Muscle layer of duodenum (tissue), 2 donors: ENCODE measurements around the gene PPP1CA.
A peak's percentile ranks its signal among the peaks of the same experiment; 100 is the strongest.

ENCODE experiments used
- H3K27ac ChIP-seq: one replicate; pipeline ENCODE4 v1.7.0; 2013; ENCODE audit warnings: mild to moderate bottlenecking, low read length
- H3K27me3 ChIP-seq: one replicate; pipeline ENCODE4 v1.7.0; 2013; ENCODE audit warnings: low read depth, mild to moderate bottlenecking, control low read depth, low read length
- H3K36me3 ChIP-seq, 2 donors: one replicate each; pipeline ENCODE4 v1.7.0; 2013; ENCODE audit warnings: low read length in 2 of 2, control low read depth in 1 of 2, mild to moderate bottlenecking in 1 of 2; ENCODE audit not compliant: insufficient read depth in 2 of 2, control insufficient read depth in 1 of 2
- H3K4me1 ChIP-seq, 2 donors: one replicate each; pipeline ENCODE4 v1.7.0; 2013; ENCODE audit warnings: low read length in 2 of 2, mild to moderate bottlenecking in 2 of 2, control low read depth in 1 of 2, moderate library complexity in 1 of 2; ENCODE audit not compliant: insufficient read depth in 2 of 2, control insufficient read depth in 1 of 2
- H3K4me3 ChIP-seq, 2 donors: one replicate each; pipeline ENCODE4 v1.7.0; 2013; ENCODE audit warnings: low read length in 2 of 2, low read depth in 1 of 2, mild to moderate bottlenecking in 1 of 2
- H3K9me3 ChIP-seq, 2 donors: one replicate each; pipeline ENCODE4 v1.7.0; 2013; ENCODE audit warnings: low read length in 2 of 2, control low read depth in 1 of 2, mild to moderate bottlenecking in 1 of 2; ENCODE audit not compliant: control insufficient read depth in 1 of 2
- donor health status: healthy.

Gene PPP1CA

GRCh38 chr11:67401495-67402191 lies at the start of gene PPP1CA:
Gene PPP1CA (minus strand): TSS chr11:67401858. CDS start chr11:67401782, 76 bp downstream.
- Histone ChIP-seq H3K36me3 (peaks cover 14 to 25% of the 10 kb centered on the region in 2 donors), H3K4me3 (peak within 1 kb of the TSS; percentile 82 to 90), H3K27ac (peak within 1 kb of the TSS; percentile 85), H3K9me3 (no peaks in the 10 kb centered on the region), H3K27me3 (no peaks in the 10 kb centered on the region), H3K4me1 (peaks cover 5 to 39% of the 10 kb centered on the region in 2 donors)

- H3K4me3 ChIP-seq: no peak overlapping the region
- H3K36me3 ChIP-seq: no peaks in the 10 kb centered on the region
- H3K27ac ChIP-seq: no peak overlapping the region
- H3K9me3 ChIP-seq: no peaks in the 10 kb centered on the region
- H3K4me1 ChIP-seq: no peaks in the 10 kb centered on the region
- no peaks in the 10 kb centered on the region for H3K27me3 ChIP-seq
Measured at GRCh38 chr11:67450796-67451657, 49.4 kb upstream of the PPP1CA start.

GRCh38 chr11:67449116-67449844 lies 47.6 kb upstream of the PPP1CA start:
- H3K4me3 ChIP-seq: no peak overlapping the region
- no peak overlapping the region for H3K27ac ChIP-seq
- H3K9me3 ChIP-seq: no peaks in the 10 kb centered on the region

GRCh38 chr11:67448220-67448609 lies 46.6 kb upstream of the PPP1CA start:
- Histone ChIP-seq H3K27ac (no peak overlapping the region), H3K36me3 (no peaks in the 10 kb centered on the region), H3K9me3 (no peaks in the 10 kb centered on the region), H3K27me3 (no peaks in the 10 kb centered on the region), H3K4me3 (no peak overlapping the region), H3K4me1 (no peaks in the 10 kb centered on the region)

More at GRCh38 chr11:67449116-67449844, 47.6 kb upstream of the PPP1CA start:
- Histone ChIP-seq H3K4me1 (no peaks in the 10 kb centered on the region), H3K36me3 (no peaks in the 10 kb centered on the region), H3K27me3 (no peaks in the 10 kb centered on the region)

GRCh38 chr11:67445515-67445914 lies 43.9 kb upstream of the PPP1CA start:
- H3K4me1 ChIP-seq: peaks cover 0 to 11% of the 10 kb centered on the region in 2 donors
- peaks cover 0 to 16% of the 10 kb centered on the region in 2 donors for H3K36me3 ChIP-seq
- H3K9me3 ChIP-seq: no peaks in the 10 kb centered on the region
- H3K4me3 ChIP-seq: no peak overlapping the region
- no peak overlapping the region for H3K27ac ChIP-seq
- no peaks in the 10 kb centered on the region for H3K27me3 ChIP-seq

- peaks cover 0 to 42% of the 10 kb centered on the region in 2 donors for H3K36me3 ChIP-seq
- no peaks in the 10 kb centered on the region for H3K9me3 ChIP-seq
- H3K27ac ChIP-seq: peak overlapping the region; percentile 69
- no peaks in the 10 kb centered on the region for H3K27me3 ChIP-seq
- H3K4me1 ChIP-seq: peaks cover 0 to 15% of the 10 kb centered on the region in 2 donors
- peak overlapping the region; percentile 68 to 70 for H3K4me3 ChIP-seq
Measured at GRCh38 chr11:67442504-67443404, 41.1 kb upstream of the PPP1CA start.

- H3K4me3 ChIP-seq: peak overlapping the region; percentile 68 to 70
- H3K27ac ChIP-seq: no peak overlapping the region
Measured at GRCh38 chr11:67441731-67442351, 40.2 kb upstream of the PPP1CA start.

GRCh38 chr11:67441098-67441563 lies 39.5 kb upstream of the PPP1CA start:
- Histone ChIP-seq H3K27me3 (no peaks in the 10 kb centered on the region), H3K9me3 (no peaks in the 10 kb centered on the region), H3K4me3 (no peak overlapping the region), H3K27ac (no peak overlapping the region), H3K4me1 (peaks cover 0 to 15% of the 10 kb centered on the region in 2 donors), H3K36me3 (peaks cover 0 to 48% of the 10 kb centered on the region in 2 donors)

More at GRCh38 chr11:67441731-67442351, 40.2 kb upstream of the PPP1CA start:
- Histone ChIP-seq H3K36me3 (peaks cover 0 to 48% of the 10 kb centered on the region in 2 donors), H3K27me3 (no peaks in the 10 kb centered on the region), H3K9me3 (no peaks in the 10 kb centered on the region), H3K4me1 (peaks cover 0 to 15% of the 10 kb centered on the region in 2 donors)

- no peak overlapping the region for H3K27ac ChIP-seq
- H3K9me3 ChIP-seq: no peaks in the 10 kb centered on the region
- no peaks in the 10 kb centered on the region for H3K27me3 ChIP-seq
- H3K36me3 ChIP-seq: peaks cover 0 to 54% of the 10 kb centered on the region in 2 donors
- H3K4me3 ChIP-seq: no peak overlapping the region
- peaks cover 0 to 15% of the 10 kb centered on the region in 2 donors for H3K4me1 ChIP-seq
Measured at GRCh38 chr11:67440229-67441097, 38.8 kb upstream of the PPP1CA start.
